HepG2 (cell line): ENCODE results near the gene COMMD7. TPM values are rescaled to one million over a fixed set of nuclear protein-coding genes. Genes with fewer than 3 reads are reported as not detected.
A peak's percentile ranks its signal among the peaks of the same experiment; 100 is the strongest.

Source experiments
- ATAC-seq: fragments of 200-7000 bp; cut with Tn5 transposase; 3 replicates; pipeline ENCODE4 v1.9.1; 2020; ENCODE audit warnings: mild to moderate bottlenecking, moderate library complexity
- BruUV-seq: library from RNA; stranded (reverse); fragments of 400-500 nt; replicated peaks from 2 replicates; lab custom pipeline; 2021; lab: Mats Ljungman, UMichigan
- CTCF ChIA-PET: fragments of 300-600 bp; formaldehyde crosslinking; extraction: SDS; loops from one replicate; lab custom pipeline; 2021; ENCODE audit warnings: low total read pairs, inconsistent platforms, low intra/inter-chr PET ratio; lab: Yijun Ruan, JAX
- POLR2A ChIA-PET: fragments of 350-600 bp; sonication (Branson Sonifier 250); formaldehyde crosslinking; loops from one replicate; lab custom pipeline; 2020; ENCODE audit warnings: antibody characterized with exemption, inconsistent platforms; lab: Yijun Ruan, JAX
- DNase-seq: peaks from one replicate; pipeline ENCODE4 v3.0.0-alpha.2; 2015; ENCODE audit warnings: low spot score
- FAIRE-seq: peaks from 3 replicates; lab custom pipeline; 2011; peaks lifted over from hg19 to GRCh38; lab: Jason Lieb, UNC
- H2AFZ ChIP-seq: one replicate; pipeline ENCODE4 v1.6.1; 2011; ENCODE audit warnings: low read length, inconsistent platforms
- H3K27ac ChIP-seq: fragments of 300-600 bp; 3 replicates; pipeline ENCODE4 v1.8.0; 2011; ENCODE audit warnings: mixed run types, mild to moderate bottlenecking, mixed read lengths, low read length, inconsistent platforms; ENCODE audit not compliant: insufficient read depth; ENCODE audit errors: extremely low read length
- H3K27me3 ChIP-seq, 2 experiments: fragments of 200-600 bp in 1 of 2; 2 replicates in 1 of 2; 3 replicates in 1 of 2; pipeline versions ENCODE4 v1.6.0 to v1.8.0; 2011; ENCODE audit warnings: low read length in 2 of 2, mild to moderate bottlenecking in 2 of 2, moderate library complexity in 2 of 2, inconsistent platforms in 1 of 2; ENCODE audit not compliant: insufficient read depth in 2 of 2, control insufficient read depth in 1 of 2
- H3K36me3 ChIP-seq, 2 experiments: fragments of 200-600 bp in 1 of 2; replicated peaks in 1 of 2; 2 replicates in 1 of 2; 3 replicates in 1 of 2; pipeline versions ENCODE4 v1.5.1 to v1.8.0; 2011; ENCODE audit warnings: low read length in 2 of 2, inconsistent platforms in 1 of 2; ENCODE audit not compliant: insufficient read depth in 2 of 2, control insufficient read depth in 1 of 2
- H3K4me1 ChIP-seq: 2 replicates; pipeline ENCODE4 v1.5.1; 2012; ENCODE audit warnings: low read length, inconsistent platforms; ENCODE audit not compliant: insufficient read depth
- H3K4me2 ChIP-seq: 2 replicates; pipeline ENCODE4 v1.6.0; 2011; ENCODE audit warnings: low read depth, low read length, inconsistent platforms
- H3K4me3 ChIP-seq, 3 experiments: fragments of 200-600 bp in 1 of 3; sonication (generic), shearing (Covaris generic) in 1 of 3; replicated peaks in 1 of 3; 2 replicates each; pipeline ENCODE4 v1.5.1; 2011 to 2016; ENCODE audit warnings: low read length in 3 of 3, inconsistent platforms in 2 of 3, low read depth in 2 of 3, mild to moderate bottlenecking in 2 of 3, control low read depth in 1 of 3, mixed read lengths in 1 of 3; ENCODE audit not compliant: insufficient read depth in 1 of 3
- H3K79me2 ChIP-seq: one replicate; pipeline ENCODE4 v1.6.1; 2011; ENCODE audit warnings: low read length, inconsistent platforms; ENCODE audit not compliant: insufficient read depth
- H3K9ac ChIP-seq: 2 replicates; pipeline ENCODE4 v1.6.0; 2011; ENCODE audit warnings: mild to moderate bottlenecking, low read depth, low read length, inconsistent platforms; ENCODE audit not compliant: insufficient read depth
- H3K9me3 ChIP-seq: 2 replicates; pipeline ENCODE4 v1.5.1; 2012; ENCODE audit warnings: mild to moderate bottlenecking, low read length
- H4K20me1 ChIP-seq: 2 replicates; pipeline ENCODE4 v1.6.0; 2011; ENCODE audit warnings: inconsistent platforms, mild to moderate bottlenecking, low read length, moderate library complexity; ENCODE audit not compliant: insufficient read depth
- IKZF1 ChIP-seq: fragments of 450-650 bp; IDR thresholded peaks from 2 replicates; pipeline ENCODE4 v1.7.1; 2016
- NFKB2 ChIP-seq: sonication (generic); formaldehyde crosslinking; IDR thresholded peaks from 2 replicates; pipeline ENCODE4 v1.4.0; 2020; ENCODE audit warnings: missing genetic modification reagents, borderline replicate concordance
- PAX8 ChIP-seq: sonication (generic); formaldehyde crosslinking; IDR thresholded peaks from 2 replicates; pipeline ENCODE4 v1.8.0; 2022; ENCODE audit warnings: mild to moderate bottlenecking, missing genetic modification reagents, borderline replicate concordance
- SMARCC2 ChIP-seq: fragments of 450-650 bp; IDR thresholded peaks from 2 replicates; pipeline ENCODE4 v1.6.1; 2017; ENCODE audit warnings: antibody characterized with exemption, mild to moderate bottlenecking
- TBX2 ChIP-seq: sonication (generic); formaldehyde crosslinking; IDR thresholded peaks from 2 replicates; pipeline ENCODE4 v1.5.0; 2020; ENCODE audit warnings: missing genetic modification reagents, mild to moderate bottlenecking, borderline replicate concordance
- ZNF136 ChIP-seq: sonication (generic); formaldehyde crosslinking; IDR thresholded peaks from 2 replicates; pipeline ENCODE4 v1.8.1; 2022; ENCODE audit warnings: low read depth, mild to moderate bottlenecking, moderate library complexity, missing genetic modification reagents
- ZNF326 ChIP-seq: sonication (generic); formaldehyde crosslinking; IDR thresholded peaks from 2 replicates; pipeline ENCODE4 v1.4.0; 2020; ENCODE audit warnings: missing genetic modification reagents, borderline replicate concordance
- WGBS: methylation state at CpG from one replicate; pipeline ENCODE4 v1.1.6; 2017; ENCODE audit warnings: low lambda C conversion rate; 5-methylcytosine and 5-hydroxymethylcytosine counted together
- in situ Hi-C: cut with HindIII; loops from 2 replicates; pipeline ENCODE4 v1.10.0; 2017; ENCODE audit warnings: low pct_unique_long_range_greater_than_20kb; ENCODE audit not compliant: extremely low pct_ligation_motif_present
- intact Hi-C: fragments of 100-400 bp; cut with micrococcal nuclease; formaldehyde crosslinking; loops from one replicate; pipeline ENCODE4 v1.10.0; 2022; ENCODE audit not compliant: unreplicated experiment
- polyA plus RNA-seq, 8 experiments: library from polyadenylated mRNA; depleted of rRNA in 3 of 8; stranded (reverse) in 7 of 8; unstranded in 1 of 8; fragments of >200 nt; fragmentation: Illumina TruSeq in 4 of 8; extraction: Trizol in 4 of 8; gene quantifications; 2 replicates each; pipeline versions ENCODE4 v1.2.1 to v1.2.3, GENCODE V29; 2011 to 2016; ENCODE audit warnings: low read depth in 4 of 8, missing spikeins in 1 of 8, mixed read lengths in 1 of 8; ENCODE audit not compliant: insufficient read depth in 1 of 8
- total RNA-seq, 5 experiments: library from RNA; depleted of rRNA; stranded (reverse); fragments of >200 nt; fragmentation: Illumina TruSeq; extraction: Trizol; gene quantifications; 2 replicates each; pipeline ENCODE4 v1.2.3, GENCODE V29; 2016; ENCODE audit warnings: low read depth in 1 of 5
- TF ChIP-seq, protein P1 (sequence below): sonication (generic); formaldehyde crosslinking; IDR thresholded peaks from 2 replicates; pipeline ENCODE4 v1.5.1; 2020; ENCODE audit warnings: missing genetic modification reagents, mild to moderate bottlenecking, borderline replicate concordance
- TF ChIP-seq, protein P2 (sequence below): sonication (generic); formaldehyde crosslinking; IDR thresholded peaks from 2 replicates; pipeline ENCODE4 v1.4.0; 2020; ENCODE audit warnings: mild to moderate bottlenecking, missing genetic modification reagents
- TF ChIP-seq, protein P3 (sequence below): IDR thresholded peaks from 2 replicates; pipeline ENCODE4 v1.6.1; 2016; ENCODE audit warnings: control low read depth
- TF ChIP-seq, protein P4 (sequence below): sonication (generic); formaldehyde crosslinking; IDR thresholded peaks from 2 replicates; pipeline ENCODE4 v1.5.0; 2020; ENCODE audit warnings: missing genetic modification reagents
- TF ChIP-seq, protein P5 (sequence below): sonication (generic); formaldehyde crosslinking; IDR thresholded peaks from 2 replicates; pipeline ENCODE4 v1.4.0; 2020; ENCODE audit warnings: missing genetic modification reagents

The COMMD7 gene
- total and polyA plus RNA-seq, 2 of the 13 experiments (the other 11 are each of a cell fraction or from before 2014, with no cell fraction given) = 42.1 to 53.3 TPM

DNA sequence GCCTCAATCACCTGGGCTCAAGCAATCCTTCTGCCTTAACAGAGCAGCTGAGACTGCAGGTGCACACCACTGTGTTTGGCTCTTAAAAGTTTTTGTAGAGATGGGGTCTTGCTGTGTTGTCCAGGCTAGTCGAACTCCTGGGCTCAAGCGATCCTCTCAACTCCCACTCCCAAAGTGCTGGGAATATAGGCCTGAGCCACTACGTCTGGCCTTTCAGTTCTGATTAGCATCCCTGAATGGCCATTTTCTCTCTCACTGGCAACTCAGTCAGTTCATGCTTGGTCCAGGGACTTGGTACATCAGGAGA lies 47.4 kb upstream of the COMMD7 start:
- in situ Hi-C loops = loop anchor here (5.0 kb wide), 1 partner anchor 102 kb away; no protein-coding TSS in a partner anchor
- Histone ChIP-seq H3K27ac (no peak overlapping the region), H3K9ac (no peak overlapping the region), H3K36me3 (peaks cover 8 to 51% of the 10 kb centered on the region in 2 experiments; a peak in 3 of 5 replicates), H3K4me1 (peaks cover 10% of the 10 kb centered on the region; the same call in 1 of the 2 replicates), H3K4me3 (no peak overlapping the region), H4K20me1 (no peaks in the 10 kb centered on the region), H3K4me2 (no peak overlapping the region), H2AFZ (no peak overlapping the region), H3K27me3 (no peaks in the 10 kb centered on the region), H3K79me2 (no peaks in the 10 kb centered on the region), H3K9me3 (no peaks in the 10 kb centered on the region)
- ChIA-PET POLR2A (no interaction called here), CTCF (interaction anchor here (1.4 to 4.1 kb wide), 5 partner anchors 104 to 305 kb away, joined by 6 to 28 read pairs (median 13); partner anchors contain the start of gene C20orf203)
- intact Hi-C loops = loop anchor here (1.0 to 10.0 kb wide), 5 partner anchors 37 to 422 kb away; partner anchors contain the start of genes BPIFB2 and SUN5
- DNase-seq = no peak
- 91% methylated on average over 3 of the region's 3 CpGs for WGBS
- FAIRE-seq = no peak
- BruUV-seq = no TSS peak
- no peak for ATAC-seq
- TF ChIP-seq SMARCC2 (no peak), TBX2 (CRISPR knock-in tag) (0 out of 2 replicates have a peak, but pooled peaks have one; percentile 8), PAX8 (no peak), IKZF1 (no peak), NFKB2 (CRISPR knock-in tag) (no peak), ZNF136 (CRISPR knock-in tag) (no peak), ZNF326 (CRISPR knock-in tag) (no peak)
- TF ChIP-seq, protein P1, sequence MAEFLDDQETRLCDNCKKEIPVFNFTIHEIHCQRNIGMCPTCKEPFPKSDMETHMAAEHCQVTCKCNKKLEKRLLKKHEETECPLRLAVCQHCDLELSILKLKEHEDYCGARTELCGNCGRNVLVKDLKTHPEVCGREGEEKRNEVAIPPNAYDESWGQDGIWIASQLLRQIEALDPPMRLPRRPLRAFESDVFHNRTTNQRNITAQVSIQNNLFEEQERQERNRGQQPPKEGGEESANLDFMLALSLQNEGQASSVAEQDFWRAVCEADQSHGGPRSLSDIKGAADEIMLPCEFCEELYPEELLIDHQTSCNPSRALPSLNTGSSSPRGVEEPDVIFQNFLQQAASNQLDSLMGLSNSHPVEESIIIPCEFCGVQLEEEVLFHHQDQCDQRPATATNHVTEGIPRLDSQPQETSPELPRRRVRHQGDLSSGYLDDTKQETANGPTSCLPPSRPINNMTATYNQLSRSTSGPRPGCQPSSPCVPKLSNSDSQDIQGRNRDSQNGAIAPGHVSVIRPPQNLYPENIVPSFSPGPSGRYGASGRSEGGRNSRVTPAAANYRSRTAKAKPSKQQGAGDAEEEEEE = no peak
- TF ChIP-seq, protein P2, sequence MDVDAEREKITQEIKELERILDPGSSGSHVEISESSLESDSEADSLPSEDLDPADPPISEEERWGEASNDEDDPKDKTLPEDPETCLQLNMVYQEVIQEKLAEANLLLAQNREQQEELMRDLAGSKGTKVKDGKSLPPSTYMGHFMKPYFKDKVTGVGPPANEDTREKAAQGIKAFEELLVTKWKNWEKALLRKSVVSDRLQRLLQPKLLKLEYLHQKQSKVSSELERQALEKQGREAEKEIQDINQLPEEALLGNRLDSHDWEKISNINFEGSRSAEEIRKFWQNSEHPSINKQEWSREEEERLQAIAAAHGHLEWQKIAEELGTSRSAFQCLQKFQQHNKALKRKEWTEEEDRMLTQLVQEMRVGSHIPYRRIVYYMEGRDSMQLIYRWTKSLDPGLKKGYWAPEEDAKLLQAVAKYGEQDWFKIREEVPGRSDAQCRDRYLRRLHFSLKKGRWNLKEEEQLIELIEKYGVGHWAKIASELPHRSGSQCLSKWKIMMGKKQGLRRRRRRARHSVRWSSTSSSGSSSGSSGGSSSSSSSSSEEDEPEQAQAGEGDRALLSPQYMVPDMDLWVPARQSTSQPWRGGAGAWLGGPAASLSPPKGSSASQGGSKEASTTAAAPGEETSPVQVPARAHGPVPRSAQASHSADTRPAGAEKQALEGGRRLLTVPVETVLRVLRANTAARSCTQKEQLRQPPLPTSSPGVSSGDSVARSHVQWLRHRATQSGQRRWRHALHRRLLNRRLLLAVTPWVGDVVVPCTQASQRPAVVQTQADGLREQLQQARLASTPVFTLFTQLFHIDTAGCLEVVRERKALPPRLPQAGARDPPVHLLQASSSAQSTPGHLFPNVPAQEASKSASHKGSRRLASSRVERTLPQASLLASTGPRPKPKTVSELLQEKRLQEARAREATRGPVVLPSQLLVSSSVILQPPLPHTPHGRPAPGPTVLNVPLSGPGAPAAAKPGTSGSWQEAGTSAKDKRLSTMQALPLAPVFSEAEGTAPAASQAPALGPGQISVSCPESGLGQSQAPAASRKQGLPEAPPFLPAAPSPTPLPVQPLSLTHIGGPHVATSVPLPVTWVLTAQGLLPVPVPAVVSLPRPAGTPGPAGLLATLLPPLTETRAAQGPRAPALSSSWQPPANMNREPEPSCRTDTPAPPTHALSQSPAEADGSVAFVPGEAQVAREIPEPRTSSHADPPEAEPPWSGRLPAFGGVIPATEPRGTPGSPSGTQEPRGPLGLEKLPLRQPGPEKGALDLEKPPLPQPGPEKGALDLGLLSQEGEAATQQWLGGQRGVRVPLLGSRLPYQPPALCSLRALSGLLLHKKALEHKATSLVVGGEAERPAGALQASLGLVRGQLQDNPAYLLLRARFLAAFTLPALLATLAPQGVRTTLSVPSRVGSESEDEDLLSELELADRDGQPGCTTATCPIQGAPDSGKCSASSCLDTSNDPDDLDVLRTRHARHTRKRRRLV = no peak
- TF ChIP-seq, protein P3, sequence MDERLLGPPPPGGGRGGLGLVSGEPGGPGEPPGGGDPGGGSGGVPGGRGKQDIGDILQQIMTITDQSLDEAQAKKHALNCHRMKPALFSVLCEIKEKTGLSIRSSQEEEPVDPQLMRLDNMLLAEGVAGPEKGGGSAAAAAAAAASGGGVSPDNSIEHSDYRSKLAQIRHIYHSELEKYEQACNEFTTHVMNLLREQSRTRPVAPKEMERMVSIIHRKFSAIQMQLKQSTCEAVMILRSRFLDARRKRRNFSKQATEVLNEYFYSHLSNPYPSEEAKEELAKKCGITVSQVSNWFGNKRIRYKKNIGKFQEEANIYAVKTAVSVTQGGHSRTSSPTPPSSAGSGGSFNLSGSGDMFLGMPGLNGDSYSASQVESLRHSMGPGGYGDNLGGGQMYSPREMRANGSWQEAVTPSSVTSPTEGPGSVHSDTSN = peak; percentile 26; the same call in 1 of the 2 replicates
- TF ChIP-seq, protein P4, sequence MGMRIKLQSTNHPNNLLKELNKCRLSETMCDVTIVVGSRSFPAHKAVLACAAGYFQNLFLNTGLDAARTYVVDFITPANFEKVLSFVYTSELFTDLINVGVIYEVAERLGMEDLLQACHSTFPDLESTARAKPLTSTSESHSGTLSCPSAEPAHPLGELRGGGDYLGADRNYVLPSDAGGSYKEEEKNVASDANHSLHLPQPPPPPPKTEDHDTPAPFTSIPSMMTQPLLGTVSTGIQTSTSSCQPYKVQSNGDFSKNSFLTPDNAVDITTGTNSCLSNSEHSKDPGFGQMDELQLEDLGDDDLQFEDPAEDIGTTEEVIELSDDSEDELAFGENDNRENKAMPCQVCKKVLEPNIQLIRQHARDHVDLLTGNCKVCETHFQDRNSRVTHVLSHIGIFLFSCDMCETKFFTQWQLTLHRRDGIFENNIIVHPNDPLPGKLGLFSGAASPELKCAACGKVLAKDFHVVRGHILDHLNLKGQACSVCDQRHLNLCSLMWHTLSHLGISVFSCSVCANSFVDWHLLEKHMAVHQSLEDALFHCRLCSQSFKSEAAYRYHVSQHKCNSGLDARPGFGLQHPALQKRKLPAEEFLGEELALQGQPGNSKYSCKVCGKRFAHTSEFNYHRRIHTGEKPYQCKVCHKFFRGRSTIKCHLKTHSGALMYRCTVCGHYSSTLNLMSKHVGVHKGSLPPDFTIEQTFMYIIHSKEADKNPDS (CRISPR knock-in tag) = no peak
- TF ChIP-seq, protein P5, sequence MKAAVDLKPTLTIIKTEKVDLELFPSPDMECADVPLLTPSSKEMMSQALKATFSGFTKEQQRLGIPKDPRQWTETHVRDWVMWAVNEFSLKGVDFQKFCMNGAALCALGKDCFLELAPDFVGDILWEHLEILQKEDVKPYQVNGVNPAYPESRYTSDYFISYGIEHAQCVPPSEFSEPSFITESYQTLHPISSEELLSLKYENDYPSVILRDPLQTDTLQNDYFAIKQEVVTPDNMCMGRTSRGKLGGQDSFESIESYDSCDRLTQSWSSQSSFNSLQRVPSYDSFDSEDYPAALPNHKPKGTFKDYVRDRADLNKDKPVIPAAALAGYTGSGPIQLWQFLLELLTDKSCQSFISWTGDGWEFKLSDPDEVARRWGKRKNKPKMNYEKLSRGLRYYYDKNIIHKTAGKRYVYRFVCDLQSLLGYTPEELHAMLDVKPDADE (CRISPR knock-in tag) = no peak
